Neural cell (in vitro differentiated cells): ENCODE results near the gene HHIPL1.

Experiments used
- CTCF ChIP-seq: fragments of 450-650 bp; IDR thresholded peaks from 2 replicates; pipeline ENCODE4 v1.5.1; 2014; ENCODE audit warnings: antibody characterized with exemption, mild to moderate bottlenecking, moderate library complexity; ENCODE audit not compliant: poor library complexity, severe bottlenecking
- EP300 ChIP-seq: fragments of 450-650 bp; conservative IDR thresholded peaks from 2 replicates; pipeline ENCODE4 v1.6.1; 2014; ENCODE audit warnings: antibody characterized with exemption, mild to moderate bottlenecking, moderate library complexity; ENCODE audit not compliant: poor library complexity, severe bottlenecking
- EZH2 ChIP-seq: fragments of 200-600, 300-800 bp; shearing (Covaris generic), sonication (generic); IDR thresholded peaks from 2 replicates; pipeline ENCODE4 v1.6.1; 2014; ENCODE audit warnings: antibody characterized with exemption, low read length, borderline replicate concordance, mild to moderate bottlenecking; ENCODE audit not compliant: insufficient read depth, poor library complexity, severe bottlenecking
- MXI1 ChIP-seq: fragments of 450-650 bp; conservative IDR thresholded peaks from 2 replicates; pipeline ENCODE4 v1.6.1; 2014; ENCODE audit warnings: antibody characterized with exemption, mild to moderate bottlenecking; ENCODE audit not compliant: poor library complexity, severe bottlenecking
- POLR2AphosphoS5 ChIP-seq: IDR thresholded peaks from 2 replicates; pipeline ENCODE4 v1.6.1; 2012
- RAD21 ChIP-seq: fragments of 450-650 bp; conservative IDR thresholded peaks from 2 replicates; pipeline ENCODE4 v1.6.1; 2014; ENCODE audit warnings: antibody characterized with exemption, mild to moderate bottlenecking, moderate library complexity
- REST ChIP-seq: IDR thresholded peaks from 2 replicates; pipeline ENCODE4 v1.6.1; 2012; ENCODE audit warnings: borderline replicate concordance
- SMC3 ChIP-seq: fragments of 450-650 bp; conservative IDR thresholded peaks from 2 replicates; pipeline ENCODE4 v1.6.1; 2014; ENCODE audit warnings: antibody characterized with exemption, mild to moderate bottlenecking, moderate library complexity; ENCODE audit not compliant: poor library complexity
- TAF1 ChIP-seq: IDR thresholded peaks from 2 replicates; pipeline ENCODE4 v1.6.1; 2012; ENCODE audit warnings: low read depth

GRCh38 chr14:99644723-99645544 lies at the start of gene HHIPL1:
- TF ChIP-seq CTCF: no peak
- TF ChIP-seq RAD21: no peak
- TF ChIP-seq EZH2: no peak
- no peak for TF ChIP-seq EP300
- TF ChIP-seq POLR2AphosphoS5: no peak
- no peak for TF ChIP-seq TAF1
- TF ChIP-seq SMC3: no peak
- TF ChIP-seq REST: no peak
- no peak for TF ChIP-seq MXI1
